IMR-90 (cell line): ENCODE measurements around the gene PLXNA4. TPM values are rescaled to one million over a fixed set of nuclear protein-coding genes. Genes with fewer than 3 reads are reported as not detected.
"Not testable (repeated sequence)": the region's sequence is repeated elsewhere in the genome, so short reads cannot be mapped to it uniquely, and the experiment has no call there.

Source experiments
- ATAC-seq: fragments of 200-7000 bp; cut with Tn5 transposase; 2 replicates; pipeline ENCODE4 v1.9.1; 2020; ENCODE audit warnings: low read depth, mild to moderate bottlenecking, moderate library complexity
- BruUV-seq: library from RNA; stranded (reverse); fragments of 400-500 nt; replicated peaks from 2 replicates; lab custom pipeline; 2021; lab: Mats Ljungman, UMichigan
- CTCF ChIA-PET: fragments of 300-600 bp; formaldehyde crosslinking; extraction: SDS; loops from one replicate; lab custom pipeline; 2021; ENCODE audit warnings: antibody characterized with exemption; lab: Yijun Ruan, JAX
- POLR2A ChIA-PET: fragments of 300-600 bp; sonication (Branson Sonifier 250); formaldehyde crosslinking; loops from one replicate; lab custom pipeline; 2022; ENCODE audit warnings: antibody characterized with exemption; ENCODE audit not compliant: unreplicated experiment; lab: Charles Lee
- DNase-seq: peaks from one replicate; pipeline ENCODE4 v3.0.0; 2013
- H2AFZ ChIP-seq: replicated peaks from 2 replicates; pipeline ENCODE3; 2013; ENCODE audit warnings: low read length, mild to moderate bottlenecking; ENCODE audit not compliant: poor library complexity
- H2AK5ac ChIP-seq: 2 replicates; pipeline ENCODE4 v1.6.1; 2013; ENCODE audit warnings: low read depth, low read length, inconsistent platforms
- H2AK9ac ChIP-seq: replicated peaks from 2 replicates; pipeline ENCODE3; 2013; ENCODE audit warnings: mild to moderate bottlenecking, low read depth, low read length, moderate library complexity; ENCODE audit not compliant: poor library complexity
- H2BK120ac ChIP-seq: 2 replicates; pipeline ENCODE4 v1.6.1; 2013; ENCODE audit warnings: low read depth, low read length, inconsistent platforms
- H2BK15ac ChIP-seq: 3 replicates; pipeline ENCODE4 v1.6.1; 2013; ENCODE audit warnings: low read depth, low read length, inconsistent platforms
- H2BK20ac ChIP-seq: 2 replicates; pipeline ENCODE4 v1.6.1; 2013; ENCODE audit warnings: low read depth, mild to moderate bottlenecking, inconsistent platforms, low read length, moderate library complexity
- H2BK5ac ChIP-seq: 2 replicates; pipeline ENCODE4 v1.6.1; 2013; ENCODE audit warnings: mild to moderate bottlenecking, low read depth, low read length, inconsistent platforms; ENCODE audit not compliant: poor library complexity, severe bottlenecking
- H3K14ac ChIP-seq: replicated peaks from 2 replicates; pipeline ENCODE4 v1.6.1; 2013; ENCODE audit warnings: low read depth, low read length, inconsistent platforms
- H3K18ac ChIP-seq: 2 replicates; pipeline ENCODE4 v1.6.1; 2013; ENCODE audit warnings: low read depth, low read length, control low read depth
- H3K23ac ChIP-seq: 2 replicates; pipeline ENCODE4 v1.6.1; 2013; ENCODE audit warnings: low read depth, low read length, inconsistent platforms
- H3K27ac ChIP-seq: 2 replicates; pipeline ENCODE4 v1.5.1; 2013; ENCODE audit warnings: mild to moderate bottlenecking, control low read depth, low read length; ENCODE audit not compliant: insufficient read depth
- H3K27me3 ChIP-seq: 2 replicates; pipeline ENCODE4 v1.6.1; 2013; ENCODE audit warnings: low read length; ENCODE audit not compliant: control insufficient read depth, insufficient read depth
- H3K36me3 ChIP-seq: 2 replicates; pipeline ENCODE4 v1.6.1; 2013; ENCODE audit warnings: low read length, mixed read lengths; ENCODE audit not compliant: control insufficient read depth, insufficient read depth
- H3K4ac ChIP-seq: 2 replicates; pipeline ENCODE4 v1.6.1; 2013; ENCODE audit warnings: low read depth, low read length, inconsistent platforms
- H3K4me1 ChIP-seq: 2 replicates; pipeline ENCODE4 v1.6.1; 2013; ENCODE audit warnings: low read length, mixed read lengths; ENCODE audit not compliant: control insufficient read depth, insufficient read depth
- H3K4me2 ChIP-seq: 2 replicates; pipeline ENCODE4 v1.6.1; 2013; ENCODE audit warnings: low read depth, mild to moderate bottlenecking, control low read depth, low read length, moderate library complexity
- H3K4me3 ChIP-seq: 2 replicates; pipeline ENCODE4 v1.5.1; 2013; ENCODE audit warnings: low read depth, mild to moderate bottlenecking, control low read depth, low read length, moderate library complexity; ENCODE audit not compliant: insufficient read depth
- H3K56ac ChIP-seq: 2 replicates; pipeline ENCODE4 v1.6.1; 2013; ENCODE audit warnings: low read length, inconsistent platforms; ENCODE audit not compliant: insufficient read depth; ENCODE audit errors: extremely low read depth
- H3K79me1 ChIP-seq, 2 experiments: 2 replicates each; pipeline ENCODE4 v1.6.1; 2013; ENCODE audit warnings: low read length in 2 of 2, inconsistent platforms in 1 of 2, low read depth in 1 of 2
- H3K9ac ChIP-seq: 2 replicates; pipeline ENCODE4 v1.6.1; 2013; ENCODE audit warnings: low read depth, low read length, control low read depth
- H3K9me1 ChIP-seq: 2 replicates; pipeline ENCODE4 v1.6.1; 2013; ENCODE audit warnings: low read length, inconsistent platforms; ENCODE audit not compliant: insufficient read depth
- H3K9me3 ChIP-seq: 2 replicates; pipeline ENCODE4 v1.6.1; 2013; ENCODE audit warnings: low read length; ENCODE audit not compliant: control insufficient read depth, insufficient read depth
- H4K20me1 ChIP-seq: 2 replicates; pipeline ENCODE4 v1.6.1; 2013; ENCODE audit warnings: low read length, inconsistent platforms; ENCODE audit not compliant: insufficient read depth
- H4K5ac ChIP-seq: 2 replicates; pipeline ENCODE4 v1.6.1; 2013; ENCODE audit warnings: mild to moderate bottlenecking, low read depth, low read length, control low read depth
- H4K8ac ChIP-seq, 2 experiments: 2 replicates each; pipeline ENCODE4 v1.6.1; 2013; ENCODE audit warnings: low read depth in 2 of 2, low read length in 2 of 2, control low read depth in 1 of 2, inconsistent platforms in 1 of 2
- H4K91ac ChIP-seq: 2 replicates; pipeline ENCODE4 v1.6.1; 2013; ENCODE audit warnings: low read depth, low read length, inconsistent platforms; ENCODE audit not compliant: insufficient read depth
- CEBPB ChIP-seq: IDR thresholded peaks from 2 replicates; pipeline ENCODE4 v1.6.1; 2012; ENCODE audit warnings: low read depth, low read length, improper control_type of control experiment
- MAFK ChIP-seq: IDR thresholded peaks from 2 replicates; pipeline ENCODE4 v1.6.1; 2012; ENCODE audit warnings: low read depth, low read length, improper control_type of control experiment
- WGBS, 2 experiments: methylation state at CpG; one replicate each; pipeline versions ENCODE4 v1.1.5 to v1.1.7; 2013; ENCODE audit warnings: missing lambda C conversion rate in 2 of 2; ENCODE audit not compliant: insufficient read length in 1 of 2; ENCODE audit errors: extremely low coverage in 2 of 2; 5-methylcytosine and 5-hydroxymethylcytosine counted together
- dilution Hi-C: fragments of 300-500 bp; cut with HindIII; formaldehyde crosslinking; loops from one replicate; pipeline ENCODE4 v1.14.3; 2018; ENCODE audit warnings: low sequenced_read_pairs; ENCODE audit not compliant: unreplicated experiment
- in situ Hi-C: fragments of 300-500 bp; cut with MboI; formaldehyde crosslinking; loops from 3 replicates; pipeline ENCODE4 v1.14.3; 2019; ENCODE audit warnings: low sequenced_read_pairs, inconsistent platforms, mixed read lengths
- intact Hi-C: fragments of 100-400 bp; cut with micrococcal nuclease; formaldehyde crosslinking; loops from 2 replicates; pipeline ENCODE4 v1.10.0; 2022
- polyA plus RNA-seq, 3 experiments: library from polyadenylated mRNA; depleted of rRNA; stranded (reverse); fragments of >200 nt; gene quantifications; 2 replicates each; pipeline ENCODE4 v1.2.3, GENCODE V29; 2012; ENCODE audit warnings: low replicate concordance in 1 of 3
- total RNA-seq: library from RNA; depleted of rRNA; stranded (reverse); fragments of >200 nt; gene quantifications from 2 replicates; pipeline ENCODE4 v1.2.3, GENCODE V29; 2012

The PLXNA4 gene
- total and polyA plus RNA-seq, 2 of the 4 experiments (the other 2 are of a cell fraction): under 0.01 TPM

DNA sequence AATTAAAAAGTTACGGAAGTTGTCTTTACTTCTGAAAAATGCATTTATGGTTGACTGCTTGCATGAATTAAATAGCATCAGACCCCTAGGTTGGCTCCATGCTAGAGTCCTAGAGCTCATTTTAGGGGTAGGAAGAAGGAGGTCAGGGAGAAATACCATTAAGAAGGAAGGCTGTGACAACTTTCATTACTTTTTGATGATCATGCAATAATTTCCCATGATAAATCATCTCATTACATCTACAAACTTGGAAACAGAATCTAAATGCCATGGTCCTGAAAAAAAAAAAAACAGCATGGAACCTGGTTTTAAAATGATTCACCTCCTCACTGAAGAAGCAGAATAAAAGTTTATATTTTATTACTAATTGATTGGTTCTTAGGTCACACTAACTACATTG, 20.3 kb upstream of the PLXNA4 start:
- no TSS peak for BruUV-seq
- DNase-seq (no peak), ATAC-seq (no peak)
- no peak overlapping the region for H3K9ac ChIP-seq
- H2BK15ac ChIP-seq: no peak overlapping the region
- POLR2A ChIA-PET: no interaction called here
- no peaks in the 10 kb centered on the region for H3K79me1 ChIP-seq
- H3K36me3 ChIP-seq: no peaks in the 10 kb centered on the region
- no peaks in the 10 kb centered on the region for H4K20me1 ChIP-seq
- H3K4ac ChIP-seq: no peak overlapping the region
- TF ChIP-seq CEBPB: no peak
- peak; percentile 72 for TF ChIP-seq MAFK
- in situ Hi-C loops: loop anchor here (25.0 kb wide), 1 partner anchor 634 kb away; no protein-coding TSS in a partner anchor
- no peak overlapping the region for H2AK5ac ChIP-seq
- no peak overlapping the region for H3K14ac ChIP-seq
- H3K4me3 ChIP-seq: no peak overlapping the region
- H3K9me1 ChIP-seq: no peaks in the 10 kb centered on the region
- CTCF ChIA-PET: interaction anchor here (0.6 kb wide), 1 partner anchor 115 kb away, joined by 4 read pairs; no protein-coding TSS in a partner anchor
- H3K4me1 ChIP-seq: no peaks in the 10 kb centered on the region
- H2AFZ ChIP-seq: no peak overlapping the region
- H2BK120ac ChIP-seq: no peak overlapping the region
- no peak overlapping the region for H3K23ac ChIP-seq
- dilution Hi-C loops: no loop called here
- no peak overlapping the region for H2BK5ac ChIP-seq
- no peak overlapping the region for H3K18ac ChIP-seq
- no peak overlapping the region for H3K27ac ChIP-seq
- H3K9me3 ChIP-seq: no peaks in the 10 kb centered on the region
- no CpG with 5 or more reads among the region's 1 CpG for WGBS, 2 experiments
- no peak overlapping the region for H4K8ac ChIP-seq
- no peak overlapping the region for H4K91ac ChIP-seq
- H3K4me2 ChIP-seq: no peak overlapping the region
- no peak overlapping the region for H4K5ac ChIP-seq
- intact Hi-C loops: no loop called here
- no peaks in the 10 kb centered on the region; the same call in 1 of the 2 replicates for H3K27me3 ChIP-seq
- no peak overlapping the region for H2AK9ac ChIP-seq
- no peak overlapping the region for H2BK20ac ChIP-seq
- no peak overlapping the region for H3K56ac ChIP-seq

DNA sequence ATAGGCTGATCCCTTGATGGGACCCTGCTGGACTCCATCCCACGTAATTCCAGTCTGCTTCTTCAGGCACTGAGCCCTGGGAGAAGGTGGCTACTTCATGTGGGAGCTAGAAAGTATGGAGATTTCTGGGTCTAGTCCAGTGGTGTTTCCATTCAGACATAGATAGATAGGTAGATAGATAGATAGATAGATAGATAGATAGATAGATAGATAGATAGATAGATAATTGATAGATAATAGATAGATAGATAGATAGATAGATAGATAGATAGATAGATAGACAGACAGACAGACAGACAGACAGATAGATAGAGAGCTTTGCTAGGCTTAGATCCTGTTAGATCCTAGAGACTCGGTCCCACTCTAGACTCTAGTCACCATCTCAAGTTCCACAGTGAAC, 18.5 kb upstream of the PLXNA4 start:
- in situ Hi-C loops: loop anchor here (25.0 kb wide), 1 partner anchor 632 kb away; no protein-coding TSS in a partner anchor
- H2BK120ac ChIP-seq, intact Hi-C loops, DNase-seq, H3K36me3 ChIP-seq, H4K8ac ChIP-seq, H3K18ac ChIP-seq, dilution Hi-C loops, H3K14ac ChIP-seq, H3K9me3 ChIP-seq, H4K91ac ChIP-seq, H2BK5ac ChIP-seq, H4K5ac ChIP-seq, H3K4me2 ChIP-seq, H2AFZ ChIP-seq, H3K79me1 ChIP-seq, ATAC-seq, H3K27me3 ChIP-seq, H3K9ac ChIP-seq, H3K4me1 ChIP-seq, H3K4ac ChIP-seq, POLR2A ChIA-PET, H2AK5ac ChIP-seq, H4K20me1 ChIP-seq, H2BK20ac ChIP-seq, H2BK15ac ChIP-seq, H3K27ac ChIP-seq, H3K9me1 ChIP-seq, H3K56ac ChIP-seq, H2AK9ac ChIP-seq, BruUV-seq, CTCF ChIA-PET, H3K23ac ChIP-seq, H3K4me3 ChIP-seq: not testable (repeated sequence)
- WGBS, 2 experiments: no CpG with 5 or more reads among the region's 2 CpGs
